Measurements from ENCODE around the gene NUDT16L1. TPM values are rescaled to one million over a fixed set of nuclear protein-coding genes. Genes with fewer than 3 reads are reported as not detected.

The NUDT16L1 gene
- total and polyA plus RNA-seq, 9 of the 15 experiments (the other 6 are each of a cell fraction or from before 2014, with no cell fraction given), result 1.4 to 37.6 (median 13.7) TPM

GRCh38 chr16:4734063-4734729 lies 40.8 kb downstream of the NUDT16L1 start, which contains the start of the genes ANKS3 and DNAAF8 (continued):
- TF ChIP-seq CHD7 (IDR thresholded peaks at IDR 0.05; ENCODE audit: low read depth, low read length) (no peak), GATA2 (CRISPR knock-in tag; IDR thresholded peaks at IDR 0.05) (no peak), MLLT1 (IDR thresholded peaks at IDR 0.05) (no peak), ZNF398 (CRISPR knock-in tag; IDR thresholded peaks at IDR 0.05) (no peak), NCOA1 (IDR thresholded peaks at IDR 0.05; ENCODE audit: low read depth) (peak; percentile 24; the same call in 1 of the 2 replicates), SLC30A9 (CRISPR knock-in tag; IDR thresholded peaks at IDR 0.05) (no peak), ZFP1 (CRISPR knock-in tag; IDR thresholded peaks at IDR 0.05) (no peak), ZNF184 (CRISPR knock-in tag; IDR thresholded peaks at IDR 0.05) (no peak), ZNF175 (CRISPR knock-in tag; IDR thresholded peaks at IDR 0.05; ENCODE audit: low read depth) (no peak), KLF1 (tag; IDR thresholded peaks at IDR 0.05) (peak; percentile 83), ZC3H8 (IDR thresholded peaks at IDR 0.05) (no peak), SMAD2 (IDR thresholded peaks at IDR 0.05; ENCODE audit: low read depth, low read length) (no peak), RBM25 (IDR thresholded peaks at IDR 0.05; ENCODE audit: low read depth, low read length, severe bottlenecking) (peak; percentile 41)
